ENCODE data around the gene ANO10.

ANO10 gene

GRCh38 chr3:43394041-43394554 lies 227.7 kb downstream of the ANO10 start:
- Mint-ChIP-seq H3K9me3 (ENCODE audit: low read depth) (no peaks in the 10 kb centered on the region), H3K4me1 (ENCODE audit: low read depth) (peaks cover 39% of the 10 kb centered on the region), H3K27me3 (no peaks in the 10 kb centered on the region), H3K36me3 (no peaks in the 10 kb centered on the region), H3K4me3 (no peak overlapping the region), H3K27ac (peak overlapping the region; percentile 16)

GRCh38 chr3:43391621-43392020 lies 230.2 kb downstream of the ANO10 start:
- Mint-ChIP-seq H3K27me3 (no peaks in the 10 kb centered on the region), H3K9me3 (ENCODE audit: low read depth) (no peaks in the 10 kb centered on the region), H3K27ac (peak overlapping the region; percentile 7), H3K36me3 (no peaks in the 10 kb centered on the region), H3K4me1 (ENCODE audit: low read depth) (peaks cover 63% of the 10 kb centered on the region), H3K4me3 (no peak overlapping the region)

DNA sequence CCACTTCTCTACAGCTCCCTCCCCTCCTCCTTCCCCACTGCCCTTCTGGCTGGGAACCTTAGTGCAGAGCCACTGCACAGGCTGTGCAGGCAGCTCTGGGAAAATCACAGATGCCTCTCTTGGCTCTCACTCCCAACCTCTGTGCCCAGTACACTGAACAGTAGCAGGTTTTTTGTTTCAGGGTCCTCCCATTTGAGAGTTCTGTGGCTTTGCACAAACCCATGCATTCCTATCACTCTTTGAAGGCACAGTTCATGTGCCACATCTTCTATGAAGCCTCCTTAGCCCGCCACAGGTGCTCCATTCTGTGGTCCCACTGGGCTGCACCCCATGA lies 231.6 kb downstream of the ANO10 start:
- Mint-ChIP-seq H3K36me3 (no peaks in the 10 kb centered on the region), H3K27me3 (no peaks in the 10 kb centered on the region), H3K9me3 (ENCODE audit: low read depth) (no peaks in the 10 kb centered on the region), H3K4me3 (peak overlapping the region; percentile 56), H3K27ac (peak overlapping the region; percentile 76), H3K4me1 (ENCODE audit: low read depth) (peaks cover 69% of the 10 kb centered on the region)

- no peaks in the 10 kb centered on the region for H3K27me3 Mint-ChIP-seq
- peak overlapping the region; percentile 76 for H3K27ac Mint-ChIP-seq
- peaks cover under 1% of the 10 kb centered on the region for H3K36me3 Mint-ChIP-seq
- peak overlapping the region; percentile 56 for H3K4me3 Mint-ChIP-seq
- H3K4me1 Mint-ChIP-seq (ENCODE audit: low read depth): peaks cover 72% of the 10 kb centered on the region
- H3K9me3 Mint-ChIP-seq (ENCODE audit: low read depth): no peaks in the 10 kb centered on the region
Observed at GRCh38 chr3:43389388-43390254, 232.2 kb downstream of the ANO10 start.

DNA sequence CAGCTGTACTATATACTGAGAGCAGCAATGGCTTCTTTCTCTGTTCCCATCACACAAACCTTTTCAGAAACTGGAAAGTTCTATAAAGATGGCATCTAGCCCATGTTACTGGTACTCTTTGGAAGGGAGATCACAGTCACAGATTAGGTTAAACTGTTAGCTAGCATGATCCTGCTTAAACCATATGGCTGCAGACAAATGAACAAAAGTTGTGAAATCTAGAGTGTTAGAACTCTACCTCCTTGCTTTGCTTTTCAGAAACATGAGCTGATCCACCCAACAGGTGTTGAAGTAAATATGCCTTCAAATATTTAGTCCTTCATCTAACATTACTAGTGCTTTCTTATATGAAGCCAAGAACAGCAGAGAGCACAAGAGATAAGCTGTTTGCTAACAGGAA lies 232.9 kb downstream of the ANO10 start:
- no peaks in the 10 kb centered on the region for H3K27me3 Mint-ChIP-seq
- H3K9me3 Mint-ChIP-seq (ENCODE audit: low read depth): no peaks in the 10 kb centered on the region
- peak overlapping the region; percentile 76 for H3K27ac Mint-ChIP-seq
- H3K4me1 Mint-ChIP-seq (ENCODE audit: low read depth): peaks cover 72% of the 10 kb centered on the region
- no peak overlapping the region for H3K4me3 Mint-ChIP-seq
- peaks cover 2% of the 10 kb centered on the region for H3K36me3 Mint-ChIP-seq

- no peaks in the 10 kb centered on the region for H3K27me3 Mint-ChIP-seq
- H3K27ac Mint-ChIP-seq: peak overlapping the region; percentile 76
- peaks cover 2% of the 10 kb centered on the region for H3K36me3 Mint-ChIP-seq
- no peaks in the 10 kb centered on the region for H3K9me3 Mint-ChIP-seq (ENCODE audit: low read depth)
- peaks cover 66% of the 10 kb centered on the region for H3K4me1 Mint-ChIP-seq (ENCODE audit: low read depth)
- no peak overlapping the region for H3K4me3 Mint-ChIP-seq
Observed at GRCh38 chr3:43388175-43388574, 233.6 kb downstream of the ANO10 start.

DNA sequence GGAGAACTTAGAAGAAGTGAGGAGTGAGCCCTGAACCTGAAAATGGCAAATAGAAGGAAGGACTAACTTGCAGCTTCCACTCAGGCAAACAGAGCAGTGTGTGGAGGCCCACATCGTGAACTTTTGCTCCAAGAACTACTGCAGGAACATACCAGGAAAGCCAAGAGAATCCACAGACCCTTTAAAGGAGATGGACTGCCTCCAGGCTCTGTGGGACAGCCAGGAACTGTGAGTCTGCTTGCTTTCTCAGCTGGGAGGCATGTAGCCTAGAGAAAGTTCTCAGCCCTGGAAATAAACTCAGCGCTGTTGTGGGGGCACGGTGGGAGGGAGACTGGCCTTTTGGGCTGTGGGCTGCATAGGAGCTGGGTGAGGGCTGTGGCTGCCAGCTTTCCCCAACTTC lies 242.5 kb downstream of the ANO10 start:
- no peak overlapping the region for H3K27ac Mint-ChIP-seq
- H3K4me3 Mint-ChIP-seq: no peak overlapping the region
- H3K4me1 Mint-ChIP-seq (ENCODE audit: low read depth): peaks cover 22% of the 10 kb centered on the region
- H3K36me3 Mint-ChIP-seq: peaks cover 5% of the 10 kb centered on the region
- H3K9me3 Mint-ChIP-seq (ENCODE audit: low read depth): no peaks in the 10 kb centered on the region
- no peaks in the 10 kb centered on the region for H3K27me3 Mint-ChIP-seq

DNA sequence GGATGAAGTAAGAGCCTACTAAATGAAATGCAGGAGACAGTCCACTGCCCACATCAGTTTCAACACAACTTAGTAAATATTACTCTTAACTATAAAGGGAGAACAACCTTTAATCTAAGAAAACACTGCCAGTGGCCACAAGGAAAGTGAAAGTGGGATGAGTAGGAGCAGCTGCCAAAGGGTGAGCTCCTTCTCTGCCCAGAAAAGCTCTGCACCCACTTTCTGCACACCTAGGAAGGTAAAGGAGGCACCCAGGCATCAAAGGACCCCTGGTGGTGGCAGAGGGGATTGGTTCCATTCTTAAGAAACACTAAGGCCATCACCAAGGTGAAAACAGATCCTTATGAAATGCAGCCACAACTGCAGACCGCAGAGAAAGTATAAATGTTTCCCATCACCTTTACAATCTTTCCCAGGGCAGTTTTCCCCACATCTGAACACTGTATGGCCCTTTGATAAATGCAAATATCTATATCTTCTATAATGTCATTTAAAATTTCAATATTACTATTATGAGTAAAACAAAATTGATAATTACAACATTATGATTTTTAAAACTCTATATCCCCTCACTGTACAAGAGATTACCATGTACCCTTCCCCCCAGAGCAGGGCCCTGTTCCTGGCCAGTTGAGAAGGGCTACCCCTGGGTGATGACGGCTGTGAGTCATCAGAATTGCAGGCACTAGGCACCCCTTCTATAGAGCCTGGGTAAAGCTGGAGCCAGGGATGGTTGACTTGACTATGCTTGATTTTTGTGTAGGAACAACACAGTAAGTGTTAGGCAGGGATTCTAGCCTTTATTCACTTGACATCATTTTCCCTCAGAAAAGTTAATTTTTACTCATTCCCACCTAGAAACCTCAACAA lies 243.5 kb downstream of the ANO10 start:
- Mint-ChIP-seq H3K27ac (peak overlapping the region; percentile 54), H3K4me1 (ENCODE audit: low read depth) (peaks cover 22% of the 10 kb centered on the region), H3K36me3 (peaks cover 5% of the 10 kb centered on the region), H3K27me3 (no peaks in the 10 kb centered on the region), H3K9me3 (ENCODE audit: low read depth) (no peaks in the 10 kb centered on the region), H3K4me3 (no peak overlapping the region)

DNA sequence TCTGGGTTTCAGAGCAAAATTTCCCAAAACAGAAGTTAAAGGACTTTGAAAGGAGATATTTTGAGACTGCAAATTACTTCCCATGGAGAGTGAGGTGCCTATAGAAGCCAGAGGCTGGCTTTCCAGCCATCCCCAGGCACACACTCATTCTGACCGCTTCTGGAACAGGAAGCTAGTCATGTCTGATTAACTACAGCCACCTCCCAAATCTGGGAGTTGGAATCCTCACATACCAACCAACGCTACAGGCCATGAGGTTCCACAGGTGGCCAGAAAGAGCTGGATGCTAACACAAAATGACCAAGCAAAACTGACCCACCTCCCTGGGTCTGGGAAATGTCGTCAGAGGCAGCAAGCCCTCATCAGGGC lies 248.3 kb downstream of the ANO10 start:
- Mint-ChIP-seq H3K4me1 (ENCODE audit: low read depth) (peaks cover 18% of the 10 kb centered on the region), H3K36me3 (no peaks in the 10 kb centered on the region), H3K27ac (no peak overlapping the region), H3K4me3 (no peak overlapping the region), H3K27me3 (no peaks in the 10 kb centered on the region), H3K9me3 (ENCODE audit: low read depth) (no peaks in the 10 kb centered on the region)

GRCh38 chr3:43372809-43373559 lies 248.8 kb downstream of the ANO10 start:
- Mint-ChIP-seq H3K27me3 (no peaks in the 10 kb centered on the region), H3K4me3 (no peak overlapping the region), H3K36me3 (no peaks in the 10 kb centered on the region), H3K9me3 (ENCODE audit: low read depth) (no peaks in the 10 kb centered on the region), H3K27ac (no peak overlapping the region), H3K4me1 (ENCODE audit: low read depth) (peaks cover 13% of the 10 kb centered on the region)

GRCh38 chr3:43372007-43372740 lies 249.6 kb downstream of the ANO10 start:
- H3K4me1 Mint-ChIP-seq (ENCODE audit: low read depth): peaks cover 7% of the 10 kb centered on the region
- H3K27ac Mint-ChIP-seq: no peak overlapping the region
- no peaks in the 10 kb centered on the region for H3K27me3 Mint-ChIP-seq
- H3K4me3 Mint-ChIP-seq: no peak overlapping the region
- H3K36me3 Mint-ChIP-seq: no peaks in the 10 kb centered on the region
- H3K9me3 Mint-ChIP-seq (ENCODE audit: low read depth): no peaks in the 10 kb centered on the region

GRCh38 chr3:43371494-43371893 lies 250.3 kb downstream of the ANO10 start:
- no peaks in the 10 kb centered on the region for H3K9me3 Mint-ChIP-seq (ENCODE audit: low read depth)
- H3K4me1 Mint-ChIP-seq (ENCODE audit: low read depth): peaks cover 4% of the 10 kb centered on the region
- no peak overlapping the region for H3K27ac Mint-ChIP-seq
- no peaks in the 10 kb centered on the region for H3K27me3 Mint-ChIP-seq
- H3K4me3 Mint-ChIP-seq: no peak overlapping the region
- no peaks in the 10 kb centered on the region for H3K36me3 Mint-ChIP-seq

GRCh38 chr3:43370293-43370980 lies 251.4 kb downstream of the ANO10 start:
- H3K4me1 Mint-ChIP-seq (ENCODE audit: low read depth): peaks cover 4% of the 10 kb centered on the region
- no peak overlapping the region for H3K27ac Mint-ChIP-seq
- H3K4me3 Mint-ChIP-seq: no peak overlapping the region
- no peaks in the 10 kb centered on the region for H3K36me3 Mint-ChIP-seq
- no peaks in the 10 kb centered on the region for H3K27me3 Mint-ChIP-seq
- no peaks in the 10 kb centered on the region for H3K9me3 Mint-ChIP-seq (ENCODE audit: low read depth)

Measured in activated naive CD8-positive, alpha-beta T cell (primary cell).